Erythroblast (primary cell): Measurements from ENCODE around the gene PGGHG.

ENCODE experiments used
- DNase-seq, 2 experiments: peaks; one replicate each; lab custom pipeline; 2025; lab: John Stamatoyannopoulos, UW
- GATA1 ChIP-seq: IDR thresholded peaks from 2 replicates; pipeline ENCODE4 v1.6.1; 2011; ENCODE audit warnings: low read depth, mild to moderate bottlenecking, control low read depth, low read length, moderate library complexity
- POLR2A ChIP-seq: IDR thresholded peaks from 2 replicates; pipeline ENCODE4 v1.6.1; 2011; ENCODE audit warnings: mild to moderate bottlenecking, low read length

PGGHG gene

DNA sequence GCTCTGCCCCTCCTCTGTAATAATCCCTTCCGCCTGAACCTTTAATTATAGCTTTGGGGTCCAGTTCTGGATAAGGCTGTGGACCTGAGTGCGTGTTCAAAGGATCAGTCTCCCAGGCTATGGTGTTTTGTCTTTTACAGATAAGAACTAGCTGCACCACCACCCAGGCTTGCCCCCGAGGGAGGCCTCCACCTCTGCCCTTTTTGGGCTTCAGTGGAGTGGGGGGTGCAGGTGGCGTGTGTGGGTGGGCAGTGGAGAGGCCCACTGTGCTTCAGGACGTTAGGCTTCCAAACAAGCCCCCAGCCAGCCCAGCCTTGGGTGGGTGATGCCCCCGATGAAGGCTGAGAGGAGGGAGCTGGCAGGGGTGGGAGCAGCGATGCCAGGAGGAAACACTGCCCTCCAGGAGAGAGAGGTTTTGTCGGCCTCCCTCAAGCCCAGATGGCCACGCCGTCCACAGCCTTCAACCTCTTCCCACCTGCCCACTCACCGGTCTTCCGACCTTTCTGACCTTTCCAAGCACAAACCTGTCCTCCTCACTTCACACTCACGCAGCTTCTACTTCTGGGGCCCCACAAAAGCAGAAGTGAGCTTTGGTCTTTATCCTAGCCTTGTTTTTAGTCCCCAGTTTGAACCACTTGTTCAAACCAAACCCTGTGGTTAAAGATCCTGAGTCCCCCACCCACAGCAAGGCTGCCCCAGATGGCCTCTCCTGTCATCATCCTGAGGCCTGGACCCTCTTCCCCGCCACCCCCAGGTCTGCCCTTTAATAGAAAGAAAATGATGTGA lies 31.8 kb upstream of the PGGHG start:
- peak in 1 of 2 experiments; percentile 29 for DNase-seq

DNA sequence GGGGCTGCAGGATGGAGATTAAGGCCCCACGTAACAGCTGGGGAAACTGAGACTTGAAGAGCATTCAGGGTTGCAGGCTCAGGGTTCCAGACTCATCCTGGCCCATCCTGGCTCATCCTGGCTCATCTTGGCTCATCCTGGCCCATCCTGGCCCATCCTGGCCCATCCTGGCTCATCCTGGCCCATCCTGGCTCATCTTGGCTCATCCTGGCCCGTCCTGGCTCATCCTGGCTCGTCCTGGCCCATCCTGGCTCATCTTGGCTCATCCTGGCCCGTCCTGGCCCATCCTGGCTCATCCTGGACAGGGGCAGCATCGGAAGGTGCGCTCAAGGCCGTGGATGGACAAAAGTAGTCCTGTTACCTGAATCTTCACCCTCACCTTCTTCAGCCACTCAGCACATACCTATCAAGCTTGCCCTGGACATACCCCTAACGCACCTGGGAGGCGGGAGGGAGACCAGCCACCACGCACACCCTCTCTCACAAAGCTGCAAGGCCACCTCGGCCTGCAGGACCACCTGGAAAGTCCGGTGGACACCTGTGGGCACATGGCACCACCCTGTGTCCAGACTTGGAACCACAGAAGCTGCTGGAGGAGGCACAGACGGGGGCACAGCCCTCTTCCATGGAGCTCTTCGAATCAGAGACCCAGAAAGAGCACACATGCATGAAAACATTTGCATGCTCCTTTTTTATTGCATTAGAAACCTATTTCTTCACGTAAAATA lies 31.0 kb upstream of the PGGHG start:
- DNase-seq = peak in 1 of 2 experiments; percentile 24
- TF ChIP-seq POLR2A (no peak), GATA1 (no peak)

More for the DNA sequence above, 31.8 kb upstream of the PGGHG start:
- no peak for TF ChIP-seq POLR2A
- no peak for TF ChIP-seq GATA1

DNA sequence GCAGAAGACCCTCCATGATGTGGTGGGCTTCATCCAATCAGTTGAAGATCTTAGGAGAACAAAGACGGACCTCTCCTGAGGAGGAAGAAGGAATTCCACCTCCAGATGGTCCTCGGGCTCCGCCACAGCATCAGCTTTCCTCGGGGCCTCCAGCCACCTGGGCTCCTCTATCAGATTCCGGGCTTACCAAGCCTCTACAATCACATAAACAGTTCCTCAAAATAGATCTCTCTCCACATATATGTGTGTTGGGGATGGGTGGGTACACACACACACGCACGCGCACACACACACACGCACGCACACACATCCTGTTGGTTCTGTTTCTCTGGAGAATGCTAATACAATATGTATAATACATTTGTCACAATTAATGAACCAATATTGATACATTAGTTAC lies 29.5 kb upstream of the PGGHG start:
- TF ChIP-seq POLR2A = no peak
- no peak for TF ChIP-seq GATA1
- no peak for DNase-seq

DNA sequence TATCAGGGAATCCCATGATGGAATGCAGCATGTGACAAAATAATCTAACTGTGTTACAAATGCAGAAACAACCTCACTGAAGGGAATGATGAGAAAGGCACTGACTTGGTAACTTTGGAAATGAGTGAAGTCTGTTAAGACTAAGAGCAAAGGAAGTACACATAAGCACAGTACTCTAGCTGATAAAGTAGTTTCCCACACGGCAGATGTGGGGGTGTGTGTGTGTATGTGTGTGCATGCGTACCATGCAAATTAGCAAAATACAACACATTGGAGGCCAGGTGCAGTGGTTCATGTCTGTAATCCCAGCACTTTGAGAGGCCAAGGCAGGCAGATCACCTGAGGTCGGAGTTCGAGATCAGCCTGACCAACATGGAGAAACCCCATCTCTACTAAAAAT lies 27.3 kb upstream of the PGGHG start:
- no peak for DNase-seq
- TF ChIP-seq GATA1 (no peak), POLR2A (no peak)

DNA sequence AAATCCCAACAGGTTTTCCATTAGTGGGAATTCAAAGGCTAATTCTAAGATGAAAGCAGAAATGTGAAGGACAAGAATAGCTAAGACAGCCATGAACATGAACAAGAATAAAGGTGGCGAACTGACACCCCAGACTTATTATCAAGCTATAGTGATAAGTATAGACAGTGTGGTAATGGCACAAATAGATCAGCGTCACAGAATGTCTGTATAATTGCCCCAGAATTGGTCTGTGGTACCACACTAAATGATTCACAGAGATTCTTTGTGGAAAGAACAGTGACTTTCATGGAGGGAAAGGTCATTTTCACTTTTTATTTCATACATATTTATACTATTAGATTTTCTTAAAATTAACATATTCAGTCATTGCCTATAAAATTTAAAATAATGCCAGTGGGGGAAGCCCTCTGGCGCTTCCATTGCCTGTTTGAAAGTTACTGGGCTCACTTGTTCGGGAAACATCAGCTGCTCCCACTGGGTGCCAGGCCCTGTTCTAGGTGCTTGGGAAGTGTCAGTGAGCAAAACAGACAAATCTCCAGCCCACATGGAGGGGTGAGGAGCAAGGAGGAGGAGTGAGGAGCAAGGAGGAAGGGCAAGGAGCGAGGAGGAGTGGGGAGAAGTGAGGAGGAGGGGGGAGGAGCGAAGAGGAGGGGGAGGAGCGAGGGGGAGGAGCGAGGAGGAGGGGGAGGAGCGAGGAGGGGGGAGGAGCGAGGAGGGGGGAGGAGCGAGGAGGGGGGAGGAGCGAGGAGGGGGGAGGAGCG lies 22.1 kb upstream of the PGGHG start:
- no peak for DNase-seq
- TF ChIP-seq GATA1 (no peak), POLR2A (no peak)

DNA sequence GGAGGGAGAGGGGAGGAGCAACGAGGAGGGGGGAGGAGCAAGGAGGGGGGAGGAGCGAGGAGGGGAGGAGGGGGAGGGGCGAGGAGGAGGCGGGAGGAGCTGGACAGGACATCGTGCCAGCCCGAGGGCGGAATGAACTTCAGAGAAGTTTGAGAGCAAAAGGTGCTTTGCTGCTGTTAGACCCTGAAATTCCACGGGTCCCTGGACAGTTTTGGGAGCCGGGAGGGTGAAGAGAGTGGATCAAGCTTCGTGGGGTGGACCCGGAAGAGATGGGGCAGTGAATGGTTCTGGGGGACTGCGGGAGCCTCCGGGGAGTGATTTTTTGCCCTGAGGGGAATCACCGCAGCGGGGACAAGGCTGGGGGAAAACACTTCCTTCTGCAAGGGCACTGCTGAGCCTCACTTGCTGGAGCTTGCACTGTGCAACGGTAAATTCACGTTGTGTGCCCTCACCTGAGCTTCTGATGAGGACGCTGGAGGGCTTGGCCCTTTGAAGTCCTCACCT lies 21.4 kb upstream of the PGGHG start:
- TF ChIP-seq POLR2A (peak; percentile 10), GATA1 (no peak)
- DNase-seq = peak; percentile 64 to 74

DNA sequence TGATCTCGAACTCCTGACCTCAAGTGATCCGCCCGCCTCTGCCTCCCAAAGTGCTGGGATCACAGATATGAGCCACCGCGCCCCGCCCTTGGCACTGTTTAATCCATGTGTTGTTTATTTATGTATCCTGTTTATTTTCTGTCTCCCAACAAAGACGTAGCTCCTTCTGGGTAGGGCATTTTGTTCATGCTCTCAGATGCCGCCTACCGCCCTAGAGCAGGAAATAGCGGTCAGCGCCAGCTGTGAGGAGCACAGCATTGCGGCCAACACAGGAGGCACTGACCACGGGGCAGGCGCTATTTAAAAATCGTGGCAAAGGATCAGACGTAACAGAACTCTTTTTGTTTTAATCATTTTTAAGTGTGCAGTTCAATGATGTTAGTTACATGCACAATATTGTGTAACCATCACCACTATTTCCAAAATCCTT lies 20.2 kb upstream of the PGGHG start:
- peak; percentile 86 for DNase-seq

DNA sequence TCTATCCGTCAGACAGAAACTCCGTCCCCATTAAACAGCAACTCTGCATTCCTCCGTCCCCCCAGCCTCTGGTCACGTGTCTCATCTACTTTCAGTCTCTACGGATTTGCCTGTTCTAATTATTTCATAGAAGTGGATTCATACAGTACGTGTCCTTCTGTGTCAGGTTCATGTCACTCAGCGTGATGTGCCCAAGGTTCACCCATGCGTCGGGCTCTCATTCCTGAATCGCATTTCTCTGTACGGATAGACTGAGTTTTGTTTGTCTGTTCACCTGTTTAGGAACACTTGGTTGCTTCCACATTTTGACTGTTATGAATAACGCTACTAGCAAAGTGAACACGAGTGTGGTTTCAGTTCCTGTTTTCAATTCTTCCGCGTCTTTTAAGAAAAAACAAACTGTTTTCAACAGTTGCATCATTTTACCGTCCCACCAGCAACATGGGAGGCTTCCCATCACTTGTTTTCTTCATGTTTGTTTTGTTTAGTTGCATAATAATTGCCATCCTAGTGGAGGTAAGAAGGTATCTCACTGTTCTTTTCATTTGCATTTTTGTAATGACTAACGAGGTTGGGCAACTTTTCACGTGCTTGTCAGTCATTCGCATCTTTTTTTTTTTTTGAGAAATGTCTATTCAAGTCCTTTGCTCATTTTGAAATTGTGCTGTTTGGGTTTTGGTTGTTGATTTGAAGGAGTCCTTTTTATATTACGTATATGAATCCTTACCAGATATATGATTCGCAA lies 19.6 kb upstream of the PGGHG start:
- TF ChIP-seq GATA1 (no peak), POLR2A (peak; percentile 59)
- peak; percentile 74 to 86 for DNase-seq

DNA sequence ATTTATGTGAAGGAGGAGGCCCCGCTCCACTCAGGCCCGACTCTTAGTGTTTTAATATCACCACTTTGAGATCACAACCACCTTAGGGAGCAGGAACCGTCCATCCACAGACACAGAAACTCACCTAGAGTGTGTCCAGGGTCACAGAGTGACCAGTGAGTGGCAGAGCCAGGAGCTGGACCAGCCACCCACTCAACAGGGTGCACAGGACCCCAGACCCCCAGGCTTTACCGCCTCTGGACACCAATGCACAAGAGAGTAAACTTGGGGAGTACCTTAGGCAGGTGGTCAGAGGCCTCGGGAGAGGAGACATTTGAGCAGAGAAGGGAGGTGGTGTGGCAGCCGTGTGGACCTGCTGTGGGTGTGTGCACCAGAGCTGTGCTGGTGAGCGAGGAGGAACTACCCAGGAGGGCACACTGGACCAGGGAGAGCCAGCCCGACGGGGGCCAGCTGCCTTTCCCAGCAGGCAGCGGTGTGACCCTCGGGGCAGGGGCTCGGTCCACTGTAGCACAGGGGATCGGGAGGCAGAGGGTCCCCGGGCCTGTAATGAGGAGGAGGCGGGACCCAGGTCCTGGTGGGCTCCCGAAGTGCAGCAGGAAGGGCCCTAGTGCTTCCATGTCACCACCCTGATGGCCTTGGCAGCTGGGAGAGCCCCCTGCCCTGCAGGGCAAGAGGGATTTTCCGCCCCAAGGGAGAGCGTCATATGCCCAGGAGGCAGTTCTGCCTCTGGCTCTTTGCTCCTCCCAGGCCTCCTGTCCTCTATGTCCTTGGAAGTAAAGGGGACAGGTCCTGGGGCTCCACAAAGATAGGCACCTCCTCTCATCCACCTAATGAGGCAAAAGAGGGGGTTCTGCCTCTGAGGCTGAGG lies 18.2 kb upstream of the PGGHG start:
- DNase-seq = no peak
- TF ChIP-seq POLR2A (no peak), GATA1 (no peak)

DNA sequence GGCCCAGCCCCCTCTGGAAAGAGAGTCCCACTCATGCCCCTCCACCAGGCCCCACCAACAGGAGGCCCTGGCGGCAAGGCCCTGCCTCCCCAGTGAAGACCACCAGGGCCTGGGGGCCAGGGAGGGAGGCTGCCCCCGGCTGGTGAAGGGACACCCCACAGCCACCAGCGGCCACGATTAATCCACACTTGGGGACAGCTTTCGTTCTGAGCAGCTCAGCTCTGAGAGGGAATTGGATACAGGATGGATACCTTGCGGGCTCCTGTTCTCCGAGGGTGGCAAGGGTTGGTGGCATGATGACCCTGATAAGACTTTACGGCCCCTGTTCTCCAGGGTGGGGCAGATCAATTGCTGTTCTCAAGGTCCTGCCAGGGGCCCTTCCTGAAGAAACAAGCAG lies 17.6 kb upstream of the PGGHG start:
- DNase-seq = no peak
- no peak for TF ChIP-seq GATA1
- no peak for TF ChIP-seq POLR2A

DNA sequence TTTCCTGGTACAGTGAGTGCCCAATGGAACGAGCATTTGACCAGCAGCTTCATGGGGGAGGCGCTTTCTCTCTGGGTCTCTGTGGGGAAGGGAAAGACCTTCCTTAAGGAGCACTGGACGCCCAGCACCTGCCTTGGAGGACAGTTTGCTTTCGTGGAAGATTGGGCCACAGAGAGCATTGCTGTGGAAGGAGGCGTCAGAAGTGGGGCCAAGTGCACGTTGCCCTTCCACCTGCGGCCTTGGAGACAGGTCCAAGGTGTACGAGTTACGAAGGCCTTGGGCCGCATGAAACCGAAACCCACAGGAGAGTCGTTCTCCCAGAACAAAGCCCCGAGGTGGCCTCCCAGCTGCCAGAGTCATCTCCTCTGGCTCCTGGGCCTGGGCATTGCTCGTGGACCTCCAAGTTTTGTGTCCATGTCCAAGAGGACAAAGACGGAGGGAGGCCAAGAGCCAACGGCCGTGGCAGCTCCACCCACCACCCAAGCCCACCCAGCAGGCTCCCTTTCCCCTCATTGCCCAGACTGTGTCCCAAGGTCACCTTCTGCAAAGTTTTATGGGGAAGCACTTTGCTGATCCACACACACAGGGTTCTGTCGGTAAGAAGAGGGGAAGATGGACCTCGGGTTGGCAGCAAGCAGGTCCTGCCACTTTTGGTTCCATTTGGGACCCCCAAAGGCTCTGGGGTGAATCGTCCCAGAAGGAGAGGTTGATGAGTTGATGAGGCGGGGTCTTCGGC lies 16.6 kb upstream of the PGGHG start:
- no peak for DNase-seq
- TF ChIP-seq GATA1 (no peak), POLR2A (no peak)

DNA sequence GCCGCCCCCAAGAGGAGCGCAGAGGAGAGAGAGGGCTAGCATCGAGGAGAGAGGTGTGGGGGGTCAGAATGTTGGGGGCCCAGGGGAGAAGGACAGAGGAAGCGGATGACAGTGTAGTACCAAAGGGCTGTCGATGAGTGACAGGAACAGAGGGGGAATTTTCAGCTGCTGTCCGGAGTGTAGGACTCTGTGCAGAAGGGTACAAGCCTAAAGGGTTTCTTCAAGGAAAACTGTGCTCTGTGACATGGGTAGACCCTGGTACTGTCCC lies 16.1 kb upstream of the PGGHG start:
- no peak for DNase-seq
- TF ChIP-seq GATA1 (no peak), POLR2A (no peak)
